ENCODE results near the gene ZNF627.

GRCh38 chr19:11641244-11641643 is 44.0 kb downstream of the ZNF627 start:
- TF ChIP-seq CTCF (IDR thresholded peaks at IDR 0.05) (no peak), POLR2A (IDR thresholded peaks at IDR 0.05) (no peak)

All from esophagus squamous epithelium (tissue), 4 donors.